CD14-positive monocyte (primary cell): ENCODE measurements around the gene LRBA. TPM values are rescaled to one million over a fixed set of nuclear protein-coding genes. Genes with fewer than 3 reads are reported as not detected.

ENCODE experiments used
- DNase-seq, 3 donors: peaks; one replicate each; pipeline ENCODE4 v3.0.0-alpha.2; 2011 to 2022
- H2AFZ ChIP-seq: 2 replicates; pipeline ENCODE4 v1.6.0; 2012; ENCODE audit warnings: mild to moderate bottlenecking, low read depth, low read length, inconsistent platforms; ENCODE audit not compliant: insufficient read depth, poor library complexity, severe bottlenecking
- H3K27ac ChIP-seq, 2 donors: 1 replicate in 1 of 2; 2 replicates in 1 of 2; pipeline ENCODE4 v1.5.1; 2012 to 2013; ENCODE audit warnings: low read length in 2 of 2, control low read depth in 1 of 2, inconsistent platforms in 1 of 2, low read depth in 1 of 2, mild to moderate bottlenecking in 1 of 2
- H3K27me3 ChIP-seq, 2 donors: one replicate each; pipeline versions ENCODE4 v1.6.0 to v1.6.1; 2011 to 2013; ENCODE audit warnings: low read length in 2 of 2; ENCODE audit not compliant: control insufficient read depth in 2 of 2, insufficient read depth in 2 of 2
- H3K36me3 ChIP-seq, 2 donors: replicated peaks in 1 of 2; 1 replicate in 1 of 2; 2 replicates in 1 of 2; pipeline versions ENCODE4 v1.5.1 to v1.6.1; 2012 to 2013; ENCODE audit warnings: low read length in 2 of 2, control low read depth in 1 of 2, inconsistent platforms in 1 of 2, mild to moderate bottlenecking in 1 of 2; ENCODE audit not compliant: insufficient read depth in 2 of 2, control insufficient read depth in 1 of 2
- H3K4me1 ChIP-seq, 2 donors: 1 replicate in 1 of 2; 2 replicates in 1 of 2; pipeline versions ENCODE4 v1.5.1 to v1.6.1; 2012 to 2013; ENCODE audit warnings: low read length in 2 of 2, control low read depth in 1 of 2, inconsistent platforms in 1 of 2, mild to moderate bottlenecking in 1 of 2, moderate library complexity in 1 of 2; ENCODE audit not compliant: insufficient read depth in 2 of 2, control insufficient read depth in 1 of 2
- H3K4me2 ChIP-seq: replicated peaks from 2 replicates; pipeline ENCODE3; 2012; ENCODE audit warnings: low read length, moderate library complexity, mild to moderate bottlenecking; ENCODE audit not compliant: poor library complexity, severe bottlenecking; ENCODE audit errors: extremely low read depth
- H3K4me3 ChIP-seq, 3 experiments: fragments of 200-600 bp in 1 of 3; sonication (generic) in 1 of 3; replicated peaks in 1 of 3; 1 replicate in 2 of 3; 2 replicates in 1 of 3; pipeline ENCODE4 v1.5.1; 2011 to 2013; ENCODE audit warnings: low read length in 3 of 3, mild to moderate bottlenecking in 3 of 3, control low read depth in 2 of 3, low read depth in 2 of 3, inconsistent platforms in 1 of 3, moderate library complexity in 1 of 3
- H3K79me2 ChIP-seq: 2 replicates; pipeline ENCODE4 v1.6.0; 2012; ENCODE audit warnings: mild to moderate bottlenecking, control low read depth, inconsistent platforms, low read length, moderate library complexity; ENCODE audit not compliant: insufficient read depth
- H3K9ac ChIP-seq: 2 replicates; pipeline ENCODE4 v1.6.0; 2017; ENCODE audit warnings: low read length, mild to moderate bottlenecking; ENCODE audit not compliant: insufficient read depth, poor library complexity, severe bottlenecking
- H3K9me3 ChIP-seq, 2 donors: replicated peaks in 1 of 2; 1 replicate in 1 of 2; 2 replicates in 1 of 2; pipeline versions ENCODE4 v1.5.1 to v1.6.1; 2012 to 2013; ENCODE audit warnings: low read length in 2 of 2, control low read depth in 1 of 2; ENCODE audit not compliant: control insufficient read depth in 1 of 2, insufficient read depth in 1 of 2
- H4K20me1 ChIP-seq: 2 replicates; pipeline ENCODE4 v1.6.0; 2012; ENCODE audit warnings: mild to moderate bottlenecking, low read length, control low read depth, moderate library complexity; ENCODE audit not compliant: insufficient read depth
- H3K27ac Mint-ChIP-seq, 7 donors: one replicate each; pipeline ENCODE4 v1.8.0; 2020; ENCODE audit warnings: mild to moderate bottlenecking in 7 of 7, mixed read lengths in 7 of 7, moderate library complexity in 6 of 7, inconsistent platforms in 2 of 7
- H3K27me3 Mint-ChIP-seq, 3 donors: one replicate each; pipeline ENCODE4 v1.8.0; 2021 to 2022; ENCODE audit warnings: low read depth in 3 of 3, mild to moderate bottlenecking in 3 of 3, mixed read lengths in 3 of 3, moderate library complexity in 3 of 3, inconsistent platforms in 1 of 3
- H3K36me3 Mint-ChIP-seq, 2 donors: one replicate each; pipeline ENCODE4 v1.8.0; 2020; ENCODE audit warnings: mixed read lengths in 2 of 2, inconsistent platforms in 1 of 2, mild to moderate bottlenecking in 1 of 2
- H3K4me1 Mint-ChIP-seq: one replicate; pipeline ENCODE4 v1.8.0; 2020; ENCODE audit warnings: mild to moderate bottlenecking, mixed read lengths
- H3K4me3 Mint-ChIP-seq, 2 donors: one replicate each; pipeline ENCODE4 v1.8.0; 2020; ENCODE audit warnings: mild to moderate bottlenecking in 2 of 2, mixed read lengths in 2 of 2, moderate library complexity in 1 of 2
- H3K9me3 Mint-ChIP-seq, 7 donors: one replicate each; pipeline ENCODE4 v1.8.0; 2020 to 2022; ENCODE audit warnings: mixed read lengths in 7 of 7, mild to moderate bottlenecking in 6 of 7, moderate library complexity in 6 of 7, inconsistent platforms in 2 of 7
- WGBS: methylation state at CpG from one replicate; pipeline ENCODE4 v1.1.5; 2013; ENCODE audit warnings: missing lambda C conversion rate; ENCODE audit not compliant: insufficient coverage; 5-methylcytosine and 5-hydroxymethylcytosine counted together
- intact Hi-C, 2 donors: fragments of 100-400 bp; cut with micrococcal nuclease; formaldehyde crosslinking; loops; one replicate each; pipeline versions ENCODE4 v1.15.0 to v1.15.1; 2023
- polyA plus RNA-seq, 3 donors: library from polyadenylated mRNA; depleted of rRNA in 1 of 3; unstranded in 2 of 3; stranded (reverse) in 1 of 3; fragments of 300-500 nt in 2 of 3; fragments of >200 nt in 1 of 3; fragmentation: Illumina TruSeq in 2 of 3; gene quantifications; 1 replicate in 2 of 3; 2 replicates in 1 of 3; pipeline ENCODE4 v1.2.3, GENCODE V29; 2012 to 2021
- TF ChIP-seq, protein P1 (sequence below): fragments of 200-600 bp; IDR thresholded peaks from one replicate; pipeline ENCODE4 v1.8.0; 2022; ENCODE audit warnings: antibody characterized with exemption, mild to moderate bottlenecking

LRBA gene
- polyA plus RNA-seq, 3 donors, result 1.5 to 5.5 (median 4.4) TPM

DNA sequence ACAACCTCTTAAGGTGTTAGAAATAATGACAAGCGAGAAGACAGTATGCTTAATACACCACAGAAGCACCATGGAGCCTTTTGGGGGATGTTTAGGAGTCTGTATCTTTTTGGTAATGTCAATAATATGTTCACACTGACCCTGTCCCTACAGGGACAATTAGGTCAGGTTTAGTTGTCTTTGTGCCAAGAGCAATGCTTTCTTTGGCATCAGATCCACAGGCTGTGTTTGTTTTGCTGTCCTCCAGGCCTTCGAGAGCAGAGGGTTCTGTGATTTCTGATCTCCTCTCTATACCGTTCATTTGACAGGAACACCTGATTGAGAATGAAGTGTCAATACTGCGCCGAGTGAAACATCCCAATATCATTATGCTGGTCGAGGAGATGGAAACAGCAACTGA is 783.1 kb downstream of the LRBA start:
- Histone ChIP-seq H3K9ac (no peak overlapping the region), H3K4me3 (no peak overlapping the region), H3K27ac (no peak overlapping the region), H3K9me3 (no peaks in the 10 kb centered on the region), H3K4me1 (no peaks in the 10 kb centered on the region), H2AFZ (no peak overlapping the region), H3K27me3 (no peaks in the 10 kb centered on the region), H3K79me2 (no peaks in the 10 kb centered on the region), H3K36me3 (no peaks in the 10 kb centered on the region), H3K4me2 (no peak overlapping the region), H4K20me1 (no peaks in the 10 kb centered on the region)
- WGBS, result 80% methylated on average over 1 of the region's 6 CpGs
- TF ChIP-seq, protein P1, sequence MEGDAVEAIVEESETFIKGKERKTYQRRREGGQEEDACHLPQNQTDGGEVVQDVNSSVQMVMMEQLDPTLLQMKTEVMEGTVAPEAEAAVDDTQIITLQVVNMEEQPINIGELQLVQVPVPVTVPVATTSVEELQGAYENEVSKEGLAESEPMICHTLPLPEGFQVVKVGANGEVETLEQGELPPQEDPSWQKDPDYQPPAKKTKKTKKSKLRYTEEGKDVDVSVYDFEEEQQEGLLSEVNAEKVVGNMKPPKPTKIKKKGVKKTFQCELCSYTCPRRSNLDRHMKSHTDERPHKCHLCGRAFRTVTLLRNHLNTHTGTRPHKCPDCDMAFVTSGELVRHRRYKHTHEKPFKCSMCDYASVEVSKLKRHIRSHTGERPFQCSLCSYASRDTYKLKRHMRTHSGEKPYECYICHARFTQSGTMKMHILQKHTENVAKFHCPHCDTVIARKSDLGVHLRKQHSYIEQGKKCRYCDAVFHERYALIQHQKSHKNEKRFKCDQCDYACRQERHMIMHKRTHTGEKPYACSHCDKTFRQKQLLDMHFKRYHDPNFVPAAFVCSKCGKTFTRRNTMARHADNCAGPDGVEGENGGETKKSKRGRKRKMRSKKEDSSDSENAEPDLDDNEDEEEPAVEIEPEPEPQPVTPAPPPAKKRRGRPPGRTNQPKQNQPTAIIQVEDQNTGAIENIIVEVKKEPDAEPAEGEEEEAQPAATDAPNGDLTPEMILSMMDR, result no peak
- DNase-seq, result no peak
- H3K27me3 Mint-ChIP-seq, result peaks cover 0 to 2% (median 0%) of the 10 kb centered on the region in 3 donors
- H3K9me3 Mint-ChIP-seq, result peaks cover 0 to 4% (median 0%) of the 10 kb centered on the region in 7 donors
- intact Hi-C loops, result no loop called here
- H3K27ac Mint-ChIP-seq, result no peak overlapping the region
- no peaks in the 10 kb centered on the region for H3K4me1 Mint-ChIP-seq
- no peak overlapping the region for H3K4me3 Mint-ChIP-seq
- H3K36me3 Mint-ChIP-seq, result no peaks in the 10 kb centered on the region

DNA sequence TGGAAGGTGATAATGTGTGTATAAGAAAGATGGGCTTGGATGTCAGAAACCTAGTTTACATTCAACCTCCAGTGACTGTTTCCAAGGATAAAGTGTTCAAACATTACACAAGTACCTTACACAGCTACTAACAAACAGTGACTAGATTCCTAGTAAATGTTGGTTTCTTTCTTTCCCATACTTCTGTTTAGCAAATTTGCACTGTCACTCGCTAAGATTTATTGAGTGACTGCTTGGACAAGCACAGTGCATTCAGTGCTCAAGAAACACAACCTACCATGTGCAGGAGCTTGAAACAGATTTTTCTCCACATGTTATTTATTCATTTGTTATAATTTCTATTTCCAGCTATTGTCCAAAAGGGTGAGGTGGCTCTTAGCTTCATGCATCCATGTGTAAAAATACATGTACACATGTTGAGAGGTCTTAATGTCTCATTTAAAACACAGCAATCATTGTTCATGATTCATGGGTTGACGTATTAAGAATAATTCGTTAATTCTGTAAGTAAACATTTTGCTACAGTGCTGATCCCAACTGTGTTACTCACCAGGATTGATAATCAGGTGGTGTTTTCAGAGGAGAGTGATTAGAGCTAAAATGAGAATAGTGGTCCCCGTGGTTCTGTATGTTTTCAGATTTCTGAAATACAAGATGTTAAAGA is 783.8 kb downstream of the LRBA start:
- TF ChIP-seq, protein P1, result no peak
- no peaks in the 10 kb centered on the region for H3K36me3 ChIP-seq
- WGBS, result 100% methylated on average over 2 of the region's 4 CpGs
- H3K27me3 ChIP-seq, result no peaks in the 10 kb centered on the region
- no peaks in the 10 kb centered on the region for H3K9me3 ChIP-seq
- Mint-ChIP-seq H3K27ac (no peak overlapping the region), H3K4me3 (no peak overlapping the region), H3K36me3 (no peaks in the 10 kb centered on the region), H3K27me3 (peaks cover 0 to 2% (median 0%) of the 10 kb centered on the region in 3 donors), H3K4me1 (no peaks in the 10 kb centered on the region), H3K9me3 (peaks cover 0 to 4% (median 0%) of the 10 kb centered on the region in 7 donors)
- H3K27ac ChIP-seq, result no peak overlapping the region
- intact Hi-C loops, result no loop called here
- no peak overlapping the region for H3K4me3 ChIP-seq
- H3K4me1 ChIP-seq, result no peaks in the 10 kb centered on the region
- no peak overlapping the region for H2AFZ ChIP-seq
- H3K9ac ChIP-seq, result no peak overlapping the region
- no peak overlapping the region for H3K4me2 ChIP-seq
- DNase-seq, result no peak
- no peaks in the 10 kb centered on the region for H3K79me2 ChIP-seq
- H4K20me1 ChIP-seq, result no peaks in the 10 kb centered on the region
